Measurements from ENCODE around the gene MCTP1.

MCTP1 gene

DNA sequence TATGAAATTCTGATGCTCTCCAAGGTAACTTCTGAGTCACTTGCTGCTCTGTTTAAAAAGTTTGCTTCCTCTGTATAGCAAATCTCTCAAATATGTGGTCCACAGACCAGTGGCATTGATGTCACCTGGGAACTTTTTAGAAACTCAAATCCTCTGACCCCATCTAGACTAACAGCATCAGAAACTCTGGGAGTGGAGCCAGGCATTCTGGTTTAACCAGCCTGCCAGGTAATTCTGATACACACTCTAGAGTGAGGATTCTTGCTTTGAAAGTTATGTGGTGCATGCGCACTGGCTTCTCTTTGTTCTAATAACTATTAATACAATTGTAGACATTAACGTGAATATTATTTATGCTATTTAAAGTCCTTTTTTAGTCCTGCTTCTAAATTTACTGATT, 368.3 kb downstream of the MCTP1 start:
- DNase-seq = no peak

DNA sequence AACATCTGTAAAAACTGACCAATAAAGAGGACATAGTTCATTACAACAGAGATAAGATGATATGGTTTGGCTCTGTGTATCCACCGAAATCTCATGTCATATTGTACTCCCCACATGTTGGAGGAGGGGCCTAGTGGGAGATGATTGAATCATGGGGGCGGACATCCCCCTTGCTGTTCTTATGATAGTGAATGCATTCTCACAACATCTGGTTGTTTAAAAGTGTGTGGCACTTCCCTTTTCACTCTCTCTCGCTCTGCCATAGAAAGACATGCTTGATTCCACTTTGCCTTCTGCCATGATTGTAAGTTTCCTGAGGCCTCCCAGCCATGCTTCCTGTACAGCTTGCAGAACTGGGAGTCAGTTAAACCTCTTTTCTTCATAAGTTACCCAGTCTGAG, 373.6 kb downstream of the MCTP1 start:
- DNase-seq = no peak

DNA sequence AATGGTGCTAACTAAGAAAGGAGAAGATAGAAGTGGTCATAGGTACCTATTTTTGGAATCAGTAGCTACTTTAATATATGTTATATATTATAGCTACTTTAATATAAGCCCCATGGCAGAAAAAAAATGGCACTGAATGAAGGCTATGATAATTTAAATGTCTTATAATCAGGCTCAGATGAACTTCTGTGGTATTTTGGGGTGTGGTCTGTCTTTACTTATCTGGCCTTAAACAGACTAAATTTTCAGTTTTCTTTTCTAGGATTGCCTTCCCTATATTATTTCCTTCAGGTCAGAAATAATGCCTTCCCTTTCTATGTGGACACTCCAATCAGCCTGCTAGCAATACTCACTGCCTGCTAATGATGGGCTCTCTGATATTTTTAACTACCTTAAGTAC, 374.2 kb downstream of the MCTP1 start:
- DNase-seq = no peak

DNA sequence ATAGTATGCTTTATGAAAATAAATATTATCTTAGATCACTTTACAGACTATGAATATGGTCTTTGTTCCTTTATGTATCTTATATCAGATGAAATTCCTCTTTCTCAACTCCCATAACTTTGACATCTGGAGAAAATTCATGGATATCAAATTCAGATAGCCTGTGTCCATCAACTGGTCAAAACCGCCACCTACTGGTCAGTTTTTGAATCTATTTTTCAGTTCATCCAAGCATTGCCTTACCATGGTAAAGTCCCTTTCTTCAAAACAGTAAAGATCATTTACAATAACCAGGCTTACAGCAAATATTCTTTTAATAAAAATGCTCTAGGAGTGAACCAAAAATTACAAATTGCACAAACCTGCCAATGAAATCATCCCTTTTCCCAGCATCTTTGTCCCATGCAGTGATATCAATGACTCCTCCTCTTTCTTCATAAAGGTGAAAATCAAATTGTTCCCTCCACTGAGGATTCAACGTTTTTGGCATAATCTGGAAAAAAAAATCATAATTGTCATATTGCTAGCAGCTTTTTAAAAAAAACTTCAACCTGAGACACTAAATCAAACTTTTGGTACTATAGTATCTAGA, 375.9 kb downstream of the MCTP1 start:
- DNase-seq = no peak

DNA sequence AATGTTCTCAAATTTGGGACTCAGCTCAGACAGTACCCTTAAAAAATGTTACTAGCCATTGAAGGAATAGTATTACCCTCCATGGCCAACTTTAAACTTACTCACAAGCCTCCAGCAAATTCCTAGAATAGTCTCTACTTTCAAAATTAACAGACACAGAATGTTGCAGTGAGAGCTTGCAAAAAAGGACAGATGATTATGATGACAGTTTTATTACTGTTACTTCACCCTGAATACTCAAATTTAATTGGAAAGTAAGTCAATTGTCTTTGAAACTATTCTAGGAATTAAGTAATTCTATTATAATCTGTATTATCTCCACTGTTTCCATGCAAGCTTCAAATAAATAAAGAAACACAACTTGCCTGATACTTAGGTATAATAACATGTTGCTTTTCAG, 378.1 kb downstream of the MCTP1 start:
- no peak for DNase-seq

DNA sequence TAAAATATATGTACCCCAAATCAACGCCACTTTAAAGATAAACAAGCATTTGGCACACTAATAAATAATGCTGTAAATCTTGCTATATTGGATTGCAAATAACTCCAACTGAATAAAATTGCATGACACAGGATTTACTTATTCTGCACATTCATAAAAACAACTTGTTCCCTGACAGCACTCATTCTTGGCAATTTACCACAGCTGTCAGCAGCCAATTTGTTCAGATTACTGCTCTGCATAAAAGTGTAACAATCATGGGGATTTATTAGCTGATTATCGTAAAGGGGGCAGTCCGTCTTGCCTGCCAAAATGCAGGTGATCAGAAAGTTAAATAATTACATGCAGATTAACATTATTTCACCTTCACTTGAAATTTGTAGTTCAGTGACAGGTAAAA, 381.2 kb downstream of the MCTP1 start:
- DNase-seq = no peak

DNA sequence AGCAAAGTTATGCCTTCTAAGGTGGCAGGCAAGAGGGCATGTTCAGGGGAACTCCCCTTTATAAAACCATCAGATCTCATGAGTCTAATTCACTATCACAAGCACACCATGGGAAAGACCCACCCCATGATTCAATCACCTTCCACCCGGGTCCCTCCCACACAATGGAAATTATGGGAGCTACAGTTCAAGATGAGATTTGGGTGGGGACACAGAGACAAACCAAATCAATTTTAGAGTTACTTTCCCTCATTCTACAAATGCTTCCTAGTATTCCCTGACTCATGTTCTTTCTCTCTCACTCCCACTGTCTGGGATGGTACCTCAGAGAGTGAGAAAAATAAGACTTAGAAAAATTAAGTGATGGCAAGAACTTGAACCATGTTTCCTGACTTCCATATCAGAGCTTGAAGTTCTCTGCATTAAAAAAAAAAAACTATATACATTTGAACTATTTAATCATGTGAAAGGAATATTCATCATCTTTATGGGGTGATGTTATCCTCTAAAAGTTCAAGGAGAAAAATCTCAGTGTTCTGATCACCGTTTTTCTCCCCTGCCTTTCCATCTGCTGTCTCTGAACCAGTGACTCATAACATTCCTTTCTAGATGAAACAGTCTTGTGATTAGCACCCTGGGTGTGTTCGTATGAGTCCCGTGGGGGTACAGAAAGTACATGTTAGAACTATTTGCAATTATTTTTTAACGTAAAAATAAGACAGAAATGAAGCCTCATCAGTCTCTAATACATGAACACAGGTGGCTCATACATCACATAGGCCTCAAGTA, 383.5 kb downstream of the MCTP1 start:
- no peak for DNase-seq

DNA sequence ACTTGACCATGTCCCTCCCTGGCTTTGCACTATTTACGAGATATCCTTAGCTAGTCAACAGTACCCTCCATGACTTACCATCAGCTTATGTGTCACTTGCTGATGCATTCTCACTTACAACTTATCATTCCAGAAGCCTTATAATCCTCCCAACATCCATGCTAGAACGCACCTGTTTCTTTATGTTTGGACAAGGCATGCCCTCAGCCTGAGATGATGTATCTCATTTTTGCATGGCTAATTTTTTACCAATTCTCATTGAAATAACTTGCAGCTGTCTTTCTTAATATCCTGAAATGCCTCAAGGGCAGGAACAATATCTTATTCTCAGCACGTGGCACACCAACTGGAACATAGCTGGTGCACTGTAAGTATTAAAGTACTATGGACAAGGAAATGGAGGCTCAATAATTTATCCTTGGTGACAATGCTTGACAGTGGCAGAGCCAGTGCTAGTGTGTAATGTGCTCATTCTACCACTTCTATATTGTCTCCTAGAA, 384.8 kb downstream of the MCTP1 start:
- DNase-seq = no peak

DNA sequence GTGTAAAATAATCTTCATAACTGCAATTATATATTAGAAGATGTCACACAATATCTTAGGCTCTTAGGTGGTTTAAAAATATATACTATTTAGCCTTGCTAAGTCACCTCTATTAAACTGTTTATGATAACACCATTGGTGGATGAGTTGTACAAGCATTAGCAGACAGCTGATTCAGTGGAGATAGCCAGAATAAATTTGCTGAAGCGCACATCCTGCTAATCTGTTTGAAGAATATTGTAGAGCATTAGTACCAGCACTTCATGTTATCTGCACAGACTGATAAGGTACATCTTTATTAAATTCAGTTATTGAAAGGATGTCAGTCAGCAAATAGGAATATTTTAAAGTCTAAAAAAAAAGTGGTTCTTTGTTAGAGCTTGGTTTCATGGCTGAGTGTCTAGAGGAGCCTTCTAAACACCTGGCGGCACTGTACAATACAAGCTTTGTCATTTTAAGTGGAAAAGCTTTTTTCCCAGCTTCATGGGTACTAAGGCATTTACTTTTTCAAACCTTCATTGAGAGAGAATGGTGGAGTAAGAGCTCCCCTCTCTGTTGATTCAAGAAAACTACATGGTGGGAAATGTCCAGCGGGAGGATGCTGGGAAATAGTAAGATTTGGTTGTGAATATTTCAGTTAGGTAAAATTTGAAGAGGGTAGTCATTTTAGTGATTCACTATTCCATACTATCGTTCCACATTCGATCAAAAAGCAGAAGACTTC, 391.3 kb downstream of the MCTP1 start:
- no peak for DNase-seq

DNA sequence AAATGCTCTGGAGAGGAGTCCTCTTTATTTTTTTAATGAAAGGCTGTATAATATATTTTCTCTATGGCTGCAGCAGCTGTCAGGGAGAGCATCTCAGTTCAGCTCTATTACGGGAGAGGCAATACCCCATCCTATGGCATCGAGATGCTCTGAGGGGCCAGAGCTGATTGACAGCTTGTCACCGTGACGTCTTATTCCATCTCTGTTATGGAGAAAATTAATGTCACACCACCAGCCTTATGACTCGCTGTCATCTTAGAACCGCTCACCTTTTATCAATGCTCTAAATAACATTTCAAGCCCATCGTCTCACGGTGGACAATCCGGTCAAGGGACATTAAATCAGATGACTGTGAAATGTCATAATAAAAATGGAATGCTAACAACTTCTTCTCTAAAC, 392.9 kb downstream of the MCTP1 start:
- no peak for DNase-seq

DNA sequence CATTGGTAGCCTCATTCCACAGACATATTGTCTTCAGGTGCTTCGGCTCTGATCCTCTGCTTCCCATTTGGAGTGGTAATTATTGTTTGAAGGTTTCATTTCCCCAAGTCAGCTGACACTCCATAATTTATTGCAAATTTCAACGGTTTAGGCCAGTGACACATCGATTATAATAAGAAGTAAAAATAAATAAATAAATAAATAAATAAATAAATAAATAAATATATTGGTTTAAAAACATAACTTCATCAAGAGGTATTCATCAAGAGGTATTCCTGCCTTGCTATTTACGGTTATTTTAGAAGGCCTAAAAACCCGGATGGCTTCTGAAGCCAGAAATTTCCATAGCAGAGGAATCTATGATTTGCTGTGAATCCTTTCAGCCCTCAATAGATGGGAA, 393.3 kb downstream of the MCTP1 start:
- DNase-seq = no peak

DNA sequence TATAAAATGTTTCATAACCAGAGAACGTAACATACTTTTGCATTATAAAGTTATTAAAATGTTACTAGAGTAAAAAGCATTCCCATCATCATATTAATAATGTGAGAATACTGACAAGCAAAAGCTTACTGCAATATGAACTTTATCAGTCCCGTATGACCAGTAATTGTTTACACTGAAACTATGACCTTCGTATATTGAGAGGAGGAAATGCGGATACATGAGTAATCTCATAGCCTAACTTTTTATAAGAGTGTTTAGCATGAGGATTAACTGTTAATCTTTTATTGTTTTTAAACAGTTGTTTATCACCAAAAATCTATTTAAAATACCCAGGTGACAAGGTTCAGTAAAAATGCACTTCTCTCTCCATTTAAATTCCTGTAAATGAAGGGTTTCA, 394.0 kb downstream of the MCTP1 start:
- no peak for DNase-seq

DNA sequence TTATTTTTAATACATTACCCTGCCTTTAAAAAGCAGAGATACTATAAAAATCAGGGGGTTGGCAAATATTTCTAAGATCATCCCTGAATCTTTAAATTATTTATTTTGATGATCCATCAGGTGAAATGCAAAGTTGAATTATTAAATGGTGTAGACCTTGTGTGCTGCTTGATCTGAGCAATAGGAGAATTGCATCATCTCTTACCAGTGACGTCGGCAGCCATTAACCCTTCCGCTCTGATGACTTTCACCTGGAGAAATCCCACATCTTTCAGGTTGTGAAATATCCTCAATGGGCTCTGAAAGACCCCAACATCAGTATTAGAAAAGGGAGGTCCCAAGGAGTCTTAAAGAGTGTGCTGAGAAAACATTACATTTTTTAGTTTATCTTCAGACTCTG, 396.2 kb downstream of the MCTP1 start:
- no peak for DNase-seq

DNA sequence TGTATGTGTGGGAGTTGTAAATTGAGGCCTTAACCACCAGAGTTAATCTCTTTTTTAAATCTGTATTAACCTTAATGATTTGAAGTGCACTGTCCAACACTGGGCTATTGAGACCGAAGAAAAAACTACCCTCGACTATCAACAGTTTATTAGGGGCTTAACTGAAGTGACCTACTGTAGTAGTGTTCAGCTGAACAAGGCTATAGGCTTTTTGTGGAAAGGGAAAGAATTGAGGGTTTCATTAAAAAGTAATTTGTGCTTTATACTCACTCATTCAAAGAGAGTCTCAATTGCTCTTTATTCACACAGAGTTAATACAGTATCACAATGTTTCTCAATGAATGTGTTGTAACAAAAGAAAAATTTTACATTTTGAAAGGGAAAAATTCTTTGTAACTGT, 399.0 kb downstream of the MCTP1 start:
- no peak for DNase-seq

DNA sequence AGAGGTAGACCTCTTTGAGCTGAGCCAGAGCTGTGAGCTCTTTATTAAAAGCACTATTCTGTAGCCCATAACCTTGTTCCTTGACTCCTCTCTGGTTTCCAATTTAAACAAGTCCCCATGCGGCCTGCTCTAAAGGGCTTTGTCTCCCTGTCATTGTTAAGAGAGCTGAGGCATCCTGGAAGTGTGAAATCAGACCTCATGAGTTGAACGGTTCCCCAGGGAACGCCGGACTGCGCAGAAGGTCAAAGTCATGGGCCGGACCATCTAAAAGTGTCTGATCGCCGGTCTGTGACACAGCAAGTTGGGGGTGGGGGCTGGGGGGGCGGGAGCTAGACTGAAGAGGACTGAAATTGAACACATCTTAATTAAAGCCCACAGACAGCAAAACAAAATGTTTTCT, 400.6 kb downstream of the MCTP1 start:
- no peak for DNase-seq

DNA sequence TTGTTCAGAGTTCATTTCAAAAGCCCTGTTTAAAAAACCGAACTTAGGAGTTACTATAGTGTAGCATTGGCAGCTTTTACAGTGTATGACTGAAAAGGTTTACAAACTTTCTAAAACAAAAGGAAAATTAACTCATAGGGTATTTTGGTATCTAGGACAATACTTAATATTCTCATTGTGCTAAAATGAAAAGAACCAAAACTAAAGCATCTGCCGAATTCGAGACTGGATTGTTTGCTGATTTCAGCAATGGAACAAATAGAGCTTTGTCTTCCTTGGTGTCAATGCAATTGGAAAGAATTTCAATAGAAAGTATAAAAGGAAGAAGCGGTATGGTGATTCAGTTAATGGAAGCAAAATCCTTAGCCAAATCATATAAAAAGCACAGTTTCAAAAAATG, 412.4 kb downstream of the MCTP1 start:
- no peak for DNase-seq

DNA sequence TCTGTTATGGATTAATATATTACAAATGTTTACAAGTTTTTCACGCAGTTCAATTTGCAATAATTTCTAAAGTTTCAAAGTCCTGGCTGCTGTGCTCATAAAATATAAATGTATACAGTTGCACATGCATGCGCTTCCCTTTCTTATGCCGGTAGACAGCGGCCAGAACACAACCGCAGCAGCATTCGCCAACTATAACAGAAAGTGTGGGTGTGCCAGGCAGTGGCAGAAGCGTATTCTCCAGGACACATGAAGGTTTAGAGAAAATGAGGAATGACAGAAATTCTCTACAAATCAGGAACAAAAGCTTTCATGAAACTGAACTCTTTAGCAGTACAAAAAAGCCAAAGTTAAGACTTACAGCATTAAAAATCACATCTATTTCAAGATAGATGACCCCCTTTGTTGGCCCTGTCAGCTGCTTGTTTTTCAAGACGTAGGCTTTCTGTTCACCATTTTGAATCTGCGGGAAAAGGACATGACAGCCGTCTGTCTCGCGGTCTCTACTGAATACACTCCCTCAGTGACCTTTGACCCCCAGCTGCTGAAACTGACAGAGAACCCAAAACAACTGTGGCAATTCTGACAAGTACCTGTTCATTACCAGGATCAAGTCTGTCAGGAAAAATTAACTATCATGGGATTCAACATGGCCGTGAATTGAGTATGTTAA, 414.2 kb downstream of the MCTP1 start:
- DNase-seq = no peak

DNA sequence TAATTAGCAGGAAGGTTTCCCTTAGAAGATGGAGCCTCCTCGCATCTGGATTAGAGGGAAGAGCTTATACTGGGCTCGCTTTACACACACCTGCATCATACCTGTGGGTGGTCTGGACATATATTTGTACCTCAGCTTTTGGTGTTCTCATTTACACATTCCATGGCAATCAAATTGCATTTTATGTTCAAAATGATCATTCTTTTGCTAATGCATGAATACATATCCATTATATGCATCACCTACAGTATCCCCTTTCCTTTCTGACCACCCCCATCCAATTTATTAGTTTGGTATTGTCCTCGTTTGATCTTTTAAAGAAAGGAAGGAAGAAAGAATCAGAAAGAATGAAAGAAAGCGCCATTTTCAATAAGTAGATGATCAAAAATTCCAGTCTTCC, 415.0 kb downstream of the MCTP1 start:
- DNase-seq = no peak

DNA sequence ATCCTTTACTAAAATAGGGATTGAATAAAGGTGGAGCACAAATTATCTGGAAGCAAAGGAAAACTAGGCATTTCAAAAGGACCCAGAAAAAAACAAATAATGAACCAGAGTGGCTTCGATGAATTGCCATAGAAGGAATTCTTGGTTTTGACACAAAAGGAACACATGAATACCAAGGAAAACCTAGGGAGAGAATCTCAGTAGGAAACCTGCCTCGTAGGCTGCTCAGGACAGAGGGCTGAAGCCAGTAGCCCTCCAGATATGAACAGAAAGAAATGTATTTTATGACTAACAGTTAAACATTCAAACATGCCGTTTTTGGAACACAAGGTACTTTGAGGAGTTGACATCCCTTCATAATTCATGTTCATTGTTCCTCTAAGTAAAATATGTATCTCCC, 420.9 kb downstream of the MCTP1 start:
- no peak for DNase-seq

DNA sequence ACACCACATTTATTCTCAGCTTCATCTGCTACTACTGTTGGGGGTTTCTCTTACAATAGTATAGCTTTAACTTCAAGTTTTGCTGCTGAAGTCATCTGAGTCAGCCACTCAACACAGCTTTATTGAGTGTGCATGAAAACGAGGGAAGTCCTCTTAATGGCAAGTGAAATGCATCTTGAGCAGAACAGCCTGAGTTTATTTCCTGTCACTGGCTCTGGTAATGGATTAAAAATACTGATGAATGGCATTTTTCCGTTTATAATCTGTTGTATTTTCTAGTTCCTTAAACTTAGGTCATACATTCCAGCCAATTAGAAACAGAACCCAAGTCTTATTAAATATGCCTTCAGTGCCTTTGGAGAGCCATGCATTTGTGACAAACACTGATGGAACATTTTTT, 427.8 kb downstream of the MCTP1 start:
- no peak for DNase-seq

DNA sequence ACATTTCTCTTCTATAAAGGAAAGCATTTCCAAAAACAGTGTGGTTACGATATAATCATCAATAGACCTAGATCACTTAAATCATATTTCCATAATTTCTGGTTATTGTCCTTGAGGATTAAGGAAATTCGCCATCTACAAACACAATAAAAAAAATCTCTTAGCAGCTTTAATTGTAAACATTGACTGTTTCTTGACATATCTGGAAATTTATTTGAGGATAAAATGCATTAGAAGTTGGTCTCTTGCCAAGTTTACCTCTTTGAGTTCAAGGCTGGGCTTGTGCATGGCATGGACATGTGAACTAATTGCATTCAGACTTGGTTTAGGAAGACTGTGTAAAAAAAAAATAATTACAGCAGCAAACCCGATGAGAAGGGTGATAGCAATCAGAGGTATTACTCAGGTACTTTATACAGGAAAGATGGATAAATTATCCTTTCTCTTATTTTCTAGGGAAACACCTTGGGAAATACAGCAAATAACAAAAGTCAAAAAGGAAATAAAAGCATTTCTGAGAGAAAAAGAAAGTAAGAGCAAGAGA, 428.6 kb downstream of the MCTP1 start:
- peak; percentile 8 for DNase-seq

DNA sequence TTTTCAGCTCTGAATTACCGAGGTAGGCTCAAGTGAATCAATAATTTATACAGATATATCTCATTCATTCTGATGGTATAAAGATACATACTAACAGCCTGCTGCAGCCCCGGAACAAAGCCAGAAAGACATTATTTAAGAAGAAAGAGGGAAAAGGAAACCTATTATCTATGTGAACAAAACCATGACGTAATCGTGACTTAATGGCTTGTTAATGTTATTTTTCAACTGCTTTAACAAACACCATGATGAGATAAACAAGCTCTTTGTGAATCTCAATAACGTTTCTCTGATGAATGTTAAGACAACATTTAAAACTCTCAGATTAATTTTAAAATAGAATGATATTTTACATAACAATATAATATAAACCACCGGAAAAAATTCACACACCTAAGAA, 429.4 kb downstream of the MCTP1 start:
- DNase-seq = no peak

DNA sequence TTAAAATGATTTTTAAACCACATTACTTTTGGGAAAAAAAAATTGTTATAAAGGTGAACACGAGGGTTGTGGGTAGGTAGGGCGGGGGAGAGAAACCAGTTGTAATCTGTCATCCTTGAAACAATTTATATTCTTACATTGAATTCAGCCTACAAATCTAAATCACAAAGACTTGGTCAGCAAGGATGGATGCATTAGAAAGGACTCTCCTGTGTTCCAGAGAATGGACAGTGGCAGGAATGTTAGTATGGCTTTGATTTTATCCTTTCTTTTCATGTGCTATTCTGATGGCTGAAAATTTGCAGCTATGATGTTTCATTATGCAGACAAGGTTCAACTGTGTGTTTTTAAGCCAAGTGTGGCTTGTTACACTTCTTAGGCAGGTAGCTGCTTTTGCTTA, 431.8 kb downstream of the MCTP1 start:
- DNase-seq = no peak

Measured in NCI-H2171 treated with DMSO at 0.1 percent for 48 hours (cell line).